Rectal smooth muscle tissue (tissue), 1 donor: Measurements from ENCODE around the gene WNK2.
A peak's percentile ranks its signal among the peaks of the same experiment; 100 is the strongest.

Source experiments
- H3K27ac ChIP-seq: one replicate; pipeline ENCODE4 v1.7.0; 2013; ENCODE audit warnings: low read depth, low read length, inconsistent platforms
- H3K27me3 ChIP-seq: one replicate; pipeline ENCODE4 v1.7.0; 2013; ENCODE audit warnings: low read length; ENCODE audit not compliant: control insufficient read depth, insufficient read depth
- H3K36me3 ChIP-seq: one replicate; pipeline ENCODE4 v1.7.0; 2013; ENCODE audit warnings: low read length; ENCODE audit not compliant: control insufficient read depth, insufficient read depth
- H3K4me1 ChIP-seq: one replicate; pipeline ENCODE4 v1.7.0; 2013; ENCODE audit warnings: low read length; ENCODE audit not compliant: control insufficient read depth, insufficient read depth
- H3K4me3 ChIP-seq: one replicate; pipeline ENCODE4 v1.7.0; 2013; ENCODE audit warnings: low read length
- H3K9ac ChIP-seq: one replicate; pipeline ENCODE4 v1.7.0; 2013; ENCODE audit warnings: low read length

Gene WNK2

DNA sequence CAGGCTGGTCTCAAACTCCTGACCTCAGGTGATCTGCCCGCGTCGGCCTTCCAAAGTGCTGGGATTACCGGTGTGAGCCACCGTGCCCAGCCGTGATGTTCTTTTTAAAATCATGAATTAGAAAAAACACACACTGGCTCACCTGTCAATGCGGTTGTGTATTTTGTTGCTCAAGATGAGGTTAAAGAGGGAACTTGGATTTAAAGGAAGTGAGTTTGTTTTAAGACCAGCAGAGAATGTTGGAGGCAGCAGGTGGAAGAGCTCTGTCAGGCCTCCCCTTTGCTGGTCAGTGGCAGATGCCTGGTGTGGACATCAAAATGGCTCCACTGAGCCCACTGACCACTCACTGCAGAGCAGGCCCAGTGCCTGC is 38.9 kb downstream of the WNK2 start:
- Histone ChIP-seq H3K4me1 (peaks cover 14% of the 10 kb centered on the region), H3K9ac (no peak overlapping the region), H3K27ac (peak overlapping the region; percentile 52), H3K27me3 (no peaks in the 10 kb centered on the region), H3K4me3 (no peak overlapping the region), H3K36me3 (no peaks in the 10 kb centered on the region)

DNA sequence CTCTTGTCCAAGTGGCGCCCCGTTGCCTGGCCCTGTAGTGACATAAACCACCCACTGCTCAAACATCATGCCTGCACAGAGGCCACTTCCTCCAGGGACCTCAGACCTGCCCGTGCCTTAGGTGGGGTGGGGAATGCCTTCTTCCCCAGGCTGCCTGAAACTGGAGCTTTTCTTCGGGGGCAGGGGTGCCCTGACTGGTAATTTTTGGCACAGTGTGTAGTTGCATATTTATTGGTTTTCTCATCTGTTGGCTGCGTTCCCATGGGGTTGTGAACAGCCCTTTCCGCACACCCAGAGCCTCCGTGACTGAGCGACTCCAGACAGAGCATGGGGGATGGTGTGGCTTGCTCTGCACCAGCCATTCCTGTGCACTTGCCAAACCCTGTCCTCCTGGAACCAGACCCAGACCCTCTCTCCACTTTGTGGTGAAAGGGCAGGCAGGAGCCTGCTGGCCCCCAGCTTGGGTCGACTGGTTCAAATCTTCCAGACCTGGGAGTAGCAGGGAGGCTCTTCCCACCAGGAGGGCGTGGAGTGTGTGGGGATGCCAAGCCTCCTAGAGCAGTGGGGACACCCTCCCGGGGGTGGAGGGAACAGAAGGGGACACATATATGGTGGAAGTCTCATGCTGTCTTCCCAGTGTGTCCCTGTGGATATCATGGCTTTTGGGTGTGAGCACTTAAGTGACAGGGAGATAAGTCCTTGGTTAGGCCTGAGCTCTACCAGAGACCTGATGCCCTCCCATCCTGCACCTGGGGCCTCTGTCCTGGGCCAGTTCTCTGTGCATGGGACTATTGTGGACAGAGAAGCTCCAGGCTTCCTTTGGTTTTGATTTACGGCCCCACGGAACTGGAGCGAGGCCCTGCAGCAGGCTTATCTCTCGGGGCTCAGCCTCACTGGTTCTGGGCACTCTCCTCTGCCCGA is 39.6 kb downstream of the WNK2 start:
- H3K4me3 ChIP-seq = peak overlapping the region; percentile 25
- no peak overlapping the region for H3K9ac ChIP-seq
- peak overlapping the region; percentile 52 for H3K27ac ChIP-seq
- peaks cover 14% of the 10 kb centered on the region for H3K4me1 ChIP-seq
- H3K36me3 ChIP-seq = no peaks in the 10 kb centered on the region
- H3K27me3 ChIP-seq = no peaks in the 10 kb centered on the region

- Histone ChIP-seq H3K9ac (no peak overlapping the region), H3K36me3 (no peaks in the 10 kb centered on the region), H3K4me1 (peaks cover 14% of the 10 kb centered on the region), H3K27ac (peak overlapping the region; percentile 2), H3K27me3 (no peaks in the 10 kb centered on the region), H3K4me3 (no peak overlapping the region)
These were observed 40.7 kb downstream of the WNK2 start for GRCh38 chr9:93224591-93224990.

DNA sequence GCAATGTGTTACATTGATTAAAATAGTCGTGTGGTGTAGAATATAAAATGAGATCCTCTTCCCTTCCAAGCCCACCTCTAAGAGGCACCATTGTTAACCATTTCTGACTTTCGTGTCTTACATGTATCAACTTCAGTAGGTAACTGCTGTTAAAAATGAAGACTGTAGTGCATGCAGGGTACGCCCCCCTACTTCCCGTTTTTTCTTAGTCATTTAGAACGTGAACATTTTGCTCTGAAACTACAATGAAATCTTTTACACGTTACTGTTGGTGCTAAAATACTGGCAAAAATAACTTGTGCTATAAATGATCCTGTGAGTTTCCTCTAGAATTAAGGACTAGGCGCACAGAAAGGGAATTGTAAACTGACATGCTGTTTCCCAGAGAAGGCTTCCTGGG is 41.5 kb downstream of the WNK2 start:
- Histone ChIP-seq H3K4me1 (peaks cover 14% of the 10 kb centered on the region), H3K9ac (no peak overlapping the region), H3K27ac (no peak overlapping the region), H3K36me3 (no peaks in the 10 kb centered on the region), H3K4me3 (no peak overlapping the region), H3K27me3 (no peaks in the 10 kb centered on the region)

GRCh38 chr9:93225892-93226291 is 42.0 kb downstream of the WNK2 start:
- Histone ChIP-seq H3K27ac (no peak overlapping the region), H3K36me3 (no peaks in the 10 kb centered on the region), H3K4me1 (peaks cover 14% of the 10 kb centered on the region), H3K4me3 (no peak overlapping the region), H3K9ac (no peak overlapping the region), H3K27me3 (no peaks in the 10 kb centered on the region)

DNA sequence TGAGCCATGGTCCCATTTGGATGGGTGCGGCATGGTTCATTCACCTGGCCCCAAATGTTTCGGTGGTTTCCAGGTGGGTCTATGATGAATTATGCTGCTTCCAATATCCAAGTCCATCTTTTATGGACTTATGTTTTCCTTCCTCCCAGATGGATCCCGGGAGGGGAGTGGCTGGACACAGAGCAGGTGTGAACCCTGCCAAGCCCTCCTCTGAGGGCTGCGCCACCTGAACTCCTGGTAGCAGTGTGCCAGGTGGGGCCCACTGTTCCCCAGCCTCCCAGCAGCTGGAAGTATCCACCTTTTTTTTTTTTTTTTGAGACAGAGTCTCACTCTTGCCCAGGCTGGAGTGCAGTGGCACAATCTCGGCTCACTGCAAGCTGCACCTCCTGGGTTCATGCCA is 42.9 kb downstream of the WNK2 start:
- Histone ChIP-seq H3K27ac (no peak overlapping the region), H3K9ac (no peak overlapping the region)

GRCh38 chr9:93228030-93228429 is 44.1 kb downstream of the WNK2 start:
- Histone ChIP-seq H3K36me3 (no peaks in the 10 kb centered on the region), H3K4me1 (peaks cover 12% of the 10 kb centered on the region), H3K9ac (no peak overlapping the region), H3K4me3 (no peak overlapping the region), H3K27ac (no peak overlapping the region), H3K27me3 (no peaks in the 10 kb centered on the region)

More for the DNA sequence above, 42.9 kb downstream of the WNK2 start:
- Histone ChIP-seq H3K4me1 (peaks cover 14% of the 10 kb centered on the region), H3K27me3 (no peaks in the 10 kb centered on the region), H3K36me3 (no peaks in the 10 kb centered on the region), H3K4me3 (no peak overlapping the region)

GRCh38 chr9:93228453-93228852 is 44.5 kb downstream of the WNK2 start:
- no peaks in the 10 kb centered on the region for H3K27me3 ChIP-seq
- no peak overlapping the region for H3K27ac ChIP-seq
- H3K9ac ChIP-seq = no peak overlapping the region
- H3K4me3 ChIP-seq = no peak overlapping the region
- no peaks in the 10 kb centered on the region for H3K36me3 ChIP-seq
- H3K4me1 ChIP-seq = peaks cover 9% of the 10 kb centered on the region

DNA sequence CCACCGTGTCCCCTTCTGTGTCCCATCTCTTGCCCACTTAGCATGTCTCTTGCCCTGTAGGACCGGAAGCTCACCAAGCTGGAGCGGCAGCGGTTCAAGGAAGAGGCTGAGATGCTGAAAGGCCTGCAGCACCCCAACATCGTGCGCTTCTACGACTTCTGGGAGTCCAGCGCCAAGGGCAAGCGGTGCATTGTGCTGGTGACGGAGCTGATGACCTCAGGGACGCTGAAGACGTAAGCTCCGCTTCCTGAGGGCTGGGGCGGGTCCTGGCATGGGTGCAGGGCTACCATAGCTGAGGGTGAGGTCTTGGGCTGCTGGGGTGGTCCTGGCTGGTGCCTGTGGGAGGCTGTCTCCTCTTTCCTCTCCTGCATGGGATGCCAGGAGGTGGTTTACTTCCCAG is 45.7 kb downstream of the WNK2 start:
- no peak overlapping the region for H3K27ac ChIP-seq
- H3K4me3 ChIP-seq = no peak overlapping the region
- H3K27me3 ChIP-seq = no peaks in the 10 kb centered on the region
- H3K9ac ChIP-seq = no peak overlapping the region
- no peaks in the 10 kb centered on the region for H3K4me1 ChIP-seq
- H3K36me3 ChIP-seq = no peaks in the 10 kb centered on the region

- Histone ChIP-seq H3K27ac (no peak overlapping the region), H3K9ac (no peak overlapping the region), H3K4me1 (no peaks in the 10 kb centered on the region), H3K36me3 (no peaks in the 10 kb centered on the region), H3K4me3 (no peak overlapping the region), H3K27me3 (no peaks in the 10 kb centered on the region)
These were observed 46.2 kb downstream of the WNK2 start for GRCh38 chr9:93230185-93230584.

DNA sequence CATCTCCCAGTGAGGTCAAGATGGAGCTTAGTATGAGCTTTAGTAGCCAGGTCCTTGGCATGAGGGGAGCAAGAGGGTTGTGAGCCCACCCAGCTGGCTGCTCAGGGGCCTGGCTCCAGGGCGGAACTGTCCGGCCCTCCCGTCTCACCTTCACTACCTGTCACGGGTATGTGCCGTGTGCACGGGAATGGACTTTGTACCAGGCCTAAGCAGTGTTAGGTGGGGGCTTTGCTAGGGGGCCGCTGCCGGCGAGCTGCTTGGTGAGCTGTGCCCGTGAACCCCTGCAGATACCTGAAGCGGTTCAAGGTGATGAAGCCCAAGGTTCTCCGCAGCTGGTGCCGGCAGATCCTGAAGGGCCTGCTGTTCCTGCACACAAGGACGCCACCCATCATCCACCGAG is 46.7 kb downstream of the WNK2 start:
- H3K9ac ChIP-seq = no peak overlapping the region
- peaks cover 3% of the 10 kb centered on the region for H3K36me3 ChIP-seq
- no peak overlapping the region for H3K27ac ChIP-seq
- H3K4me3 ChIP-seq = no peak overlapping the region
- no peaks in the 10 kb centered on the region for H3K4me1 ChIP-seq
- H3K27me3 ChIP-seq = no peaks in the 10 kb centered on the region

DNA sequence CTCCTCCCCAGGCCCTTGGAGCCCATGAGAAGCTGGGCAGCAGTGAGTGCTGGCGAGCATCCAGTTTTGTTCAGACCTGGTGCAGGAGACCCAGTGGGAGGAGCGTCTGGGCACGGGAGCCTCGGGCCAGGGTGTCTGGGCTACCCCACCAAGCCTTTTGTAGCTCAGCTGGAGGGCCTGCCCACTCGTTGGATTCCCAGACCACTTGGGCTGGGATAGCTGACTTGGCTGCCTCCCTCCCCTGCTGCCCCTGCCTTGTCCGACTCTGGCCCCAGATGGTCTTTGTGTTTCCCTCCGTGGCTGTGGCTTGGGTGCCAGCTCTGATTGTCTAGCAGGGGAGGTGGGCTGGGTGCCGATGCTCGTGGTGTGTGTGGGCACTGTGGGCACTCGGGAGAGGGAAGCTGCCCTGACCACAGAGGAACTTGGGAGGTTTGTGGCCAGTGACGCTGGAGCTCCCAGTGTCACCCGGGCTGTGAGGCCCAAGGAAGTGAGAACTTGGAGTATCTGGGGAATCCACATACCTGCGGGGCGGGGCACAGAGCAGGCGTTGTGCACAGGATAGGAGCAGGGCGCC is 47.3 kb downstream of the WNK2 start:
- H3K27ac ChIP-seq = no peak overlapping the region
- H3K27me3 ChIP-seq = no peaks in the 10 kb centered on the region
- peaks cover 4% of the 10 kb centered on the region for H3K36me3 ChIP-seq
- no peaks in the 10 kb centered on the region for H3K4me1 ChIP-seq
- peak overlapping the region; percentile 12 for H3K9ac ChIP-seq
- no peak overlapping the region for H3K4me3 ChIP-seq

DNA sequence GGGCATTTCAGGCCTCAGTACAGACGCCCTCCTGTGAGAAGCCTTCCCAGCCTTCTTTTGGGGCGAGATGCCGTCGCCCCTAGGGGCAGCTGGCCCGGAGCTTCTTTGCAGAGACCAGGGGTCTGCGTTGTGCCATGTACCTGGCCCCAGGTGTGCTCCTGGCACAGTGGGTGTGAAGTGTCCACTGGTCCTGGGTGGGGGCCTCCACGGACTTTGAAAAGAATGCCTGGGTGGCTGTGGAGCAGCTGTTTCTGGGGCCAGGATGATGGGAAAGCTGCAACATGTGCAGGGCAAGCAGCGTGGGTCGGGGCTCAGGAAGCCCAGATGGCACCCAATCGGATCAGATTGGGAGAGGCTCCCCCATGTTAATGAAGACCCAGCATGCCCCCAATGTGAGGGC is 47.8 kb downstream of the WNK2 start:
- Histone ChIP-seq H3K4me3 (no peak overlapping the region), H3K36me3 (peaks cover 4% of the 10 kb centered on the region), H3K27ac (no peak overlapping the region), H3K4me1 (no peaks in the 10 kb centered on the region), H3K27me3 (no peaks in the 10 kb centered on the region), H3K9ac (no peak overlapping the region)
